SU-DHL-6 (cell line): ENCODE results near the gene NSG1.

ENCODE experiments used
- H2AFZ ChIP-seq: fragments of 200-600 bp; sonication (generic); 2 replicates; pipeline ENCODE4 v1.6.1; 2014; ENCODE audit warnings: low read depth, mild to moderate bottlenecking, moderate library complexity, mixed read lengths, antibody characterized with exemption, low read length; ENCODE audit not compliant: severe bottlenecking
- H3F3A ChIP-seq: fragments of 200-600 bp; shearing (Covaris generic); 2 replicates; pipeline ENCODE4 v1.6.0; 2016; ENCODE audit warnings: antibody characterized with exemption, mild to moderate bottlenecking; ENCODE audit not compliant: insufficient read depth
- H3K27ac ChIP-seq: fragments of 200-600 bp; sonication (generic); 2 replicates; pipeline ENCODE4 v1.5.1; 2016; ENCODE audit warnings: low read depth, mild to moderate bottlenecking, low read length, moderate library complexity, mixed read lengths
- H3K27me3 ChIP-seq: fragments of 200-600 bp; sonication (generic), shearing (Covaris generic); 2 replicates; pipeline ENCODE4 v1.6.0; 2014; ENCODE audit warnings: mild to moderate bottlenecking, low read length
- H3K36me3 ChIP-seq: fragments of 200-600 bp; sonication (generic); 2 replicates; pipeline ENCODE4 v1.6.1; 2014; ENCODE audit warnings: mild to moderate bottlenecking, low read length, mixed read lengths
- H3K4me2 ChIP-seq: fragments of 300-600, 200-600 bp; shearing (Covaris generic), sonication (generic); 2 replicates; pipeline ENCODE4 v1.6.0; 2014; ENCODE audit warnings: low read length, low read depth, mild to moderate bottlenecking; ENCODE audit not compliant: poor library complexity, severe bottlenecking
- H3K4me3 ChIP-seq: fragments of 200-600 bp; sonication (generic); 2 replicates; pipeline ENCODE4 v1.5.1; 2014; ENCODE audit warnings: antibody characterized with exemption, low read length, mild to moderate bottlenecking, mixed read lengths; ENCODE audit not compliant: insufficient read depth, poor library complexity, severe bottlenecking
- H3K79me2 ChIP-seq: fragments of 200-600 bp; sonication (generic); 2 replicates; pipeline ENCODE4 v1.6.1; 2014; ENCODE audit warnings: mild to moderate bottlenecking, low read length, moderate library complexity; ENCODE audit not compliant: insufficient read depth
- H3K9ac ChIP-seq: fragments of 200-600 bp; sonication (generic); 2 replicates; pipeline ENCODE4 v1.7.0; 2014; ENCODE audit warnings: mild to moderate bottlenecking, low read length
- H3K9me2 ChIP-seq: fragments of 200-600 bp; sonication (generic); replicated peaks from 2 replicates; pipeline ENCODE4 v1.6.1; 2014; ENCODE audit warnings: low read length; ENCODE audit not compliant: insufficient read depth
- H3K9me3 ChIP-seq: fragments of 200-600 bp; sonication (generic); 2 replicates; pipeline ENCODE4 v1.6.1; 2014; ENCODE audit warnings: low read length, mixed read lengths; ENCODE audit not compliant: insufficient read depth
- H4K20me1 ChIP-seq: fragments of 200-600 bp; sonication (generic); 2 replicates; pipeline ENCODE4 v1.6.1; 2014; ENCODE audit warnings: low read depth, mild to moderate bottlenecking, antibody characterized with exemption, low read length, moderate library complexity, mixed read lengths
- EZH2phosphoT487 ChIP-seq: fragments of 200-600 bp; sonication (generic), shearing (Covaris generic); conservative IDR thresholded peaks from 2 replicates; pipeline ENCODE4 v1.6.1; 2018; ENCODE audit warnings: mild to moderate bottlenecking, antibody characterized with exemption, low read length, moderate library complexity, mixed read lengths
- TF ChIP-seq, protein P1 (sequence below): fragments of 200-600 bp; sonication (generic); IDR thresholded peaks from one replicate; pipeline ENCODE4 v1.5.1; 2017; ENCODE audit warnings: antibody characterized with exemption, mild to moderate bottlenecking, low read length, moderate library complexity; ENCODE audit not compliant: insufficient read depth, poor library complexity, severe bottlenecking

NSG1 gene

DNA sequence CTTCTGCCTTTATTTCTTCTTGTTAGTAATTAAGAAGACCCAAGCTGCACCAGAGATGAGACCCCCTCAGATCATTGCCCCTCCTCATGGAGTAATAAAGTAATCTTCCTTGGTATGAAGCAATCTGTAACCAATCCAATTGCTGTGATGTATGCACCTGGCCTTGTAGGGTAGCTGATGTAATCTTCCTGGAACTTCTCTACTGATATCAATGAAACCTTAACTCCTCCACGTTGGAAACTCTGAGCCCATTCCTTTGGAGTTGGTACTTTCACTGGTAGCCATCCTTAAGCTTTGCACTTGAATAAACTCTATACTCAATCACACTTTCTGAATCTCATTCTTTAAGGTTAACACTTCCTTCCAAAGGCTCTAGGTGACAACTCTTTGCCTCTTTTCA lies 31.6 kb upstream of the NSG1 start:
- no peak overlapping the region for H2AFZ ChIP-seq
- H3K9ac ChIP-seq: no peak overlapping the region
- H3K9me3 ChIP-seq: no peaks in the 10 kb centered on the region
- no peak overlapping the region for H3K4me2 ChIP-seq
- no peaks in the 10 kb centered on the region for H4K20me1 ChIP-seq
- TF ChIP-seq EZH2phosphoT487: no peak
- TF ChIP-seq, protein P1, sequence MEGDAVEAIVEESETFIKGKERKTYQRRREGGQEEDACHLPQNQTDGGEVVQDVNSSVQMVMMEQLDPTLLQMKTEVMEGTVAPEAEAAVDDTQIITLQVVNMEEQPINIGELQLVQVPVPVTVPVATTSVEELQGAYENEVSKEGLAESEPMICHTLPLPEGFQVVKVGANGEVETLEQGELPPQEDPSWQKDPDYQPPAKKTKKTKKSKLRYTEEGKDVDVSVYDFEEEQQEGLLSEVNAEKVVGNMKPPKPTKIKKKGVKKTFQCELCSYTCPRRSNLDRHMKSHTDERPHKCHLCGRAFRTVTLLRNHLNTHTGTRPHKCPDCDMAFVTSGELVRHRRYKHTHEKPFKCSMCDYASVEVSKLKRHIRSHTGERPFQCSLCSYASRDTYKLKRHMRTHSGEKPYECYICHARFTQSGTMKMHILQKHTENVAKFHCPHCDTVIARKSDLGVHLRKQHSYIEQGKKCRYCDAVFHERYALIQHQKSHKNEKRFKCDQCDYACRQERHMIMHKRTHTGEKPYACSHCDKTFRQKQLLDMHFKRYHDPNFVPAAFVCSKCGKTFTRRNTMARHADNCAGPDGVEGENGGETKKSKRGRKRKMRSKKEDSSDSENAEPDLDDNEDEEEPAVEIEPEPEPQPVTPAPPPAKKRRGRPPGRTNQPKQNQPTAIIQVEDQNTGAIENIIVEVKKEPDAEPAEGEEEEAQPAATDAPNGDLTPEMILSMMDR: no peak
- no peaks in the 10 kb centered on the region for H3K27me3 ChIP-seq
- no peak overlapping the region for H3K27ac ChIP-seq
- H3F3A ChIP-seq: 0 out of 2 replicates have a peak, but pooled peaks cover 7% of the 10 kb centered on the region
- H3K79me2 ChIP-seq: no peaks in the 10 kb centered on the region
- no peak overlapping the region for H3K4me3 ChIP-seq
- no peaks in the 10 kb centered on the region for H3K9me2 ChIP-seq
- H3K36me3 ChIP-seq: no peaks in the 10 kb centered on the region

DNA sequence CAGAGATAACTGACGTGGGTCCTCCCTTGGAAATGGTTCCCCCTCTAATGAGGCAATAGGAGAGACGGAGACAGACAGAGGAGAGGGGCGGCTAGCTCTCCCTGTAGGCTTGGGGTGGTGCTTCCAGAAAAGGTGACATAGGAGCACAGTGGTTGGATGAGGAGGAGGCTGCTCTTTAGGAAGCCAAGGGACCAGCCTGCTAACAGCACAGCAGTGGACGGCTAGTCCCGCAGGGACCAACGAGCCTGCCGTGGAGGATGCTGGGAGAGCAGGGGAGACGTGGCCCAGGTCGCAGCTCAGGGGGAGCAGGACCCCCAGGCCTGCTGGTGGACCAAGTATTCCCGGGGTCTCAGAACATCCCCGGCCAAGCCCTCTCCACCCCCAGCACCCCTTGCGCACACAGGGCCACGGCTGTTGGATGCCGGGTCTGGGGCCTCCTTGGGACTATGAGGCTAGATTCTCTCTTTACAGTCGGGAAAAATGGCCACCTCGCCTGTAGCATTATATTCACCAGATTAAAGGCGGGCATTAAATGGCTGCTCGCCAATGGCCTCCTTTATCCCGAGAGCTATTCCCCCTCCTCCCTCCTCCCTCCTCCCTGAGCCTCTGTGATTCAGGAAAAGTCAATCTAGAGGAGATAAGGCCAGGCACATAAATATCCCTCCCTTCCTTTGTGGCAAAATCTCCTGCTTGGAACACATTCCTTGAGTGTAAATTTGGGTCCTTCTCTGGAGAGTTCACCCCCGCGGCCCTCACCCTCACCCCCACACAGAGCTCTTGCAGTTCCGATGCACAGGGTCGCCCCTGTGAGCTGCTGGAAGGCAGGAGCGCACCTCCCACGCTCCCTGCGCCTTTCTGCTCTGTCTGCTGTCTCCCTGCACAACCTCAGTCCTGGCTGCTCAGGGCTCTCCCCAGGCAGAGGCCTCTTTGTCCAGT lies 30.5 kb upstream of the NSG1 start:
- H4K20me1 ChIP-seq: no peaks in the 10 kb centered on the region
- no peaks in the 10 kb centered on the region for H3K9me3 ChIP-seq
- no peaks in the 10 kb centered on the region for H3K9me2 ChIP-seq
- no peak overlapping the region for H3K4me3 ChIP-seq
- no peak overlapping the region for H2AFZ ChIP-seq
- no peak overlapping the region for H3K9ac ChIP-seq
- H3K27me3 ChIP-seq: no peaks in the 10 kb centered on the region
- no peaks in the 10 kb centered on the region for H3K36me3 ChIP-seq
- H3K27ac ChIP-seq: no peak overlapping the region
- no peaks in the 10 kb centered on the region for H3K79me2 ChIP-seq
- 0 out of 2 replicates have a peak, but pooled peaks cover 2% of the 10 kb centered on the region for H3F3A ChIP-seq
- TF ChIP-seq, protein P1: no peak
- TF ChIP-seq EZH2phosphoT487: no peak
- H3K4me2 ChIP-seq: no peak overlapping the region

DNA sequence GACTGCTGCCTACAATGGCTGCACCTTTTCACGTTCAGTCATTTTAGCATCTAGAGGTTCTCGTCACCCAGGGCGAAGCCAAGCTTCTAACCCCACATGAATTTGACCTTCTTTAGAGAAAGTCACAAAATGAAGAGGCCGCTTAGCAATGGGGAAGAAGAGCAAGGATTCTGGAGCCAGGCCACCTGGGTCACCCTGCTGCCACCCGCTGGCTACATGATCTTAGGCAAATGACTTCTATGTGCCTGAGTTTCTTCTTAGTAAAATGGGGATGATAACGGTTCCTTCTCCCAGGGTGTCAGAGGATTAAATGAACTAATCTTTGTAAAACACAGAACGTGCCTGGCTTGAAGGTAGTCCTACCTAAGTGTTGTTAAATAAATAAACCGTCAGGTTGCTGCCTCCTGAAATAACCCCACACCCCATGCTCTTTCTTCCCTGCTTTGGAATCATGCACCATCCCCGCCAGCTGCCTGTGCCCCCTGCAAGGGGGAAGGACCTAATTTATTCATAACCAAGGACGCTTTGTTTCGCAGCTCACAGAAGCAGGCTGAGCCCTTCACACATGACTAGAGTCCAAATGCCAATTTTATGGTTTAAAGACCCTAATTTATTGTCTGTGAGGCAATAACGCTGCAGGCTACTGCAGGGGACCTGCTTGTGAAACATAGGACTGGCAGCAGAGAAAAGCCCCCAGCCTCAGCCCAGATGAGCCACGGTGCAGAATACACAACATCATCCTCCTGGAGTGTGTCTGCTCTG lies 28.6 kb upstream of the NSG1 start:
- H3K9me3 ChIP-seq: no peaks in the 10 kb centered on the region
- H3K4me3 ChIP-seq: no peak overlapping the region
- no peaks in the 10 kb centered on the region for H3K27me3 ChIP-seq
- no peak overlapping the region for H3K9ac ChIP-seq
- no peaks in the 10 kb centered on the region for H3K36me3 ChIP-seq
- no peaks in the 10 kb centered on the region for H3K9me2 ChIP-seq
- H3K79me2 ChIP-seq: no peaks in the 10 kb centered on the region
- H3K4me2 ChIP-seq: no peak overlapping the region
- H2AFZ ChIP-seq: no peak overlapping the region
- no peak for TF ChIP-seq EZH2phosphoT487
- H4K20me1 ChIP-seq: no peaks in the 10 kb centered on the region
- no peaks in the 10 kb centered on the region for H3F3A ChIP-seq
- H3K27ac ChIP-seq: no peak overlapping the region
